ENCODE results near the gene DNHD1. TPM values are rescaled to one million over a fixed set of nuclear protein-coding genes. Genes with fewer than 3 reads are reported as not detected.

The DNHD1 gene
- total and polyA plus RNA-seq, 9 of the 15 experiments (the other 6 are each of a cell fraction or from before 2014, with no cell fraction given): 0.82 to 9.7 (median 3.8) TPM

DNA sequence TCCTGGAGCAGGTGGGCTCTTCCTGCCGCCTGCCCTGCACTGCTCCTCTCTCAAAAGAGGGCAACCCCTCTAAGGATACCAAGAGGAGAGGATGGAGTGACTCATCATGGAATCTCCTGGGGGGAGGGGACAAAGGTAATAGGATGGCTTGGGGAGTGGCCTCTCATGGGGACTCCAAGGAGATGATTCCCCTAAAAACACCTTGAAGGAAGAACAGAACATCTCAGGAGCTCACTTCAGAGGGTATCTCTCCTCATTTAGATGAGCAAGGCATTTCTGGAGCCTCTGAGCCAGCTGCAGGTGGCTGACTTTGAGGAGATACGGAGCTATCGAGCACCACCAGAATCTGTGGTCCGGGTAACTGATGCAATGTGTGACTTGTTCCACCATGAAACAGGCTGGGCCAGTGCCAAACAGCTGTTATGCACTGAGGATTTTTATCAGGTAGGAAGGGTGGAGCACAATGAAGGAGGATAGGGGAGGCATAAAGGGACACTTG is 66.1 kb downstream of the DNHD1 start (continued):
- TF ChIP-seq, protein P1, sequence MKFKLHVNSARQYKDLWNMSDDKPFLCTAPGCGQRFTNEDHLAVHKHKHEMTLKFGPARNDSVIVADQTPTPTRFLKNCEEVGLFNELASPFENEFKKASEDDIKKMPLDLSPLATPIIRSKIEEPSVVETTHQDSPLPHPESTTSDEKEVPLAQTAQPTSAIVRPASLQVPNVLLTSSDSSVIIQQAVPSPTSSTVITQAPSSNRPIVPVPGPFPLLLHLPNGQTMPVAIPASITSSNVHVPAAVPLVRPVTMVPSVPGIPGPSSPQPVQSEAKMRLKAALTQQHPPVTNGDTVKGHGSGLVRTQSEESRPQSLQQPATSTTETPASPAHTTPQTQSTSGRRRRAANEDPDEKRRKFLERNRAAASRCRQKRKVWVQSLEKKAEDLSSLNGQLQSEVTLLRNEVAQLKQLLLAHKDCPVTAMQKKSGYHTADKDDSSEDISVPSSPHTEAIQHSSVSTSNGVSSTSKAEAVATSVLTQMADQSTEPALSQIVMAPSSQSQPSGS (CRISPR knock-in tag; IDR thresholded peaks at IDR 0.05): no peak
- TF ChIP-seq ETV5 (CRISPR knock-in tag; IDR thresholded peaks at IDR 0.05; ENCODE audit: low read depth) (no peak), ZBTB17 (CRISPR knock-in tag; IDR thresholded peaks at IDR 0.05) (peak; percentile 74; the same call in 1 of the 2 replicates), ZNF584 (CRISPR knock-in tag; IDR thresholded peaks at IDR 0.05; ENCODE audit: low read depth) (no peak), NUFIP1 (IDR thresholded peaks at IDR 0.05; ENCODE audit: partially characterized antibody) (no peak), ZNF3 (CRISPR knock-in tag; IDR thresholded peaks at IDR 0.05) (no peak), SRSF1 (IDR thresholded peaks at IDR 0.05; ENCODE audit: low read depth, low read length) (no peak), SIN3B (IDR thresholded peaks at IDR 0.05; ENCODE audit: low read depth) (no peak), ZNF764 (CRISPR knock-in tag; IDR thresholded peaks at IDR 0.05; ENCODE audit: low read depth) (no peak), BACH1 (tag; IDR thresholded peaks at IDR 0.05) (peak; percentile 69)
- TF ChIP-seq, protein P2, sequence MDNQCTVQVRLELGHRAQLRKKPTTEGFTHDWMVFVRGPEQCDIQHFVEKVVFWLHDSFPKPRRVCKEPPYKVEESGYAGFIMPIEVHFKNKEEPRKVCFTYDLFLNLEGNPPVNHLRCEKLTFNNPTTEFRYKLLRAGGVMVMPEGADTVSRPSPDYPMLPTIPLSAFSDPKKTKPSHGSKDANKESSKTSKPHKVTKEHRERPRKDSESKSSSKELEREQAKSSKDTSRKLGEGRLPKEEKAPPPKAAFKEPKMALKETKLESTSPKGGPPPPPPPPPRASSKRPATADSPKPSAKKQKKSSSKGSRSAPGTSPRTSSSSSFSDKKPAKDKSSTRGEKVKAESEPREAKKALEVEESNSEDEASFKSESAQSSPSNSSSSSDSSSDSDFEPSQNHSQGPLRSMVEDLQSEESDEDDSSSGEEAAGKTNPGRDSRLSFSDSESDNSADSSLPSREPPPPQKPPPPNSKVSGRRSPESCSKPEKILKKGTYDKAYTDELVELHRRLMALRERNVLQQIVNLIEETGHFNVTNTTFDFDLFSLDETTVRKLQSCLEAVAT (IDR thresholded peaks at IDR 0.05): peak in 1 of 2 experiments; percentile 89; a peak in 2 of 4 replicates
- TF ChIP-seq, protein P3, sequence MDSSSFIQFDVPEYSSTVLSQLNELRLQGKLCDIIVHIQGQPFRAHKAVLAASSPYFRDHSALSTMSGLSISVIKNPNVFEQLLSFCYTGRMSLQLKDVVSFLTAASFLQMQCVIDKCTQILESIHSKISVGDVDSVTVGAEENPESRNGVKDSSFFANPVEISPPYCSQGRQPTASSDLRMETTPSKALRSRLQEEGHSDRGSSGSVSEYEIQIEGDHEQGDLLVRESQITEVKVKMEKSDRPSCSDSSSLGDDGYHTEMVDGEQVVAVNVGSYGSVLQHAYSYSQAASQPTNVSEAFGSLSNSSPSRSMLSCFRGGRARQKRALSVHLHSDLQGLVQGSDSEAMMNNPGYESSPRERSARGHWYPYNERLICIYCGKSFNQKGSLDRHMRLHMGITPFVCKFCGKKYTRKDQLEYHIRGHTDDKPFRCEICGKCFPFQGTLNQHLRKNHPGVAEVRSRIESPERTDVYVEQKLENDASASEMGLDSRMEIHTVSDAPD (CRISPR knock-in tag; IDR thresholded peaks at IDR 0.05): no peak
- TF ChIP-seq, protein P4, sequence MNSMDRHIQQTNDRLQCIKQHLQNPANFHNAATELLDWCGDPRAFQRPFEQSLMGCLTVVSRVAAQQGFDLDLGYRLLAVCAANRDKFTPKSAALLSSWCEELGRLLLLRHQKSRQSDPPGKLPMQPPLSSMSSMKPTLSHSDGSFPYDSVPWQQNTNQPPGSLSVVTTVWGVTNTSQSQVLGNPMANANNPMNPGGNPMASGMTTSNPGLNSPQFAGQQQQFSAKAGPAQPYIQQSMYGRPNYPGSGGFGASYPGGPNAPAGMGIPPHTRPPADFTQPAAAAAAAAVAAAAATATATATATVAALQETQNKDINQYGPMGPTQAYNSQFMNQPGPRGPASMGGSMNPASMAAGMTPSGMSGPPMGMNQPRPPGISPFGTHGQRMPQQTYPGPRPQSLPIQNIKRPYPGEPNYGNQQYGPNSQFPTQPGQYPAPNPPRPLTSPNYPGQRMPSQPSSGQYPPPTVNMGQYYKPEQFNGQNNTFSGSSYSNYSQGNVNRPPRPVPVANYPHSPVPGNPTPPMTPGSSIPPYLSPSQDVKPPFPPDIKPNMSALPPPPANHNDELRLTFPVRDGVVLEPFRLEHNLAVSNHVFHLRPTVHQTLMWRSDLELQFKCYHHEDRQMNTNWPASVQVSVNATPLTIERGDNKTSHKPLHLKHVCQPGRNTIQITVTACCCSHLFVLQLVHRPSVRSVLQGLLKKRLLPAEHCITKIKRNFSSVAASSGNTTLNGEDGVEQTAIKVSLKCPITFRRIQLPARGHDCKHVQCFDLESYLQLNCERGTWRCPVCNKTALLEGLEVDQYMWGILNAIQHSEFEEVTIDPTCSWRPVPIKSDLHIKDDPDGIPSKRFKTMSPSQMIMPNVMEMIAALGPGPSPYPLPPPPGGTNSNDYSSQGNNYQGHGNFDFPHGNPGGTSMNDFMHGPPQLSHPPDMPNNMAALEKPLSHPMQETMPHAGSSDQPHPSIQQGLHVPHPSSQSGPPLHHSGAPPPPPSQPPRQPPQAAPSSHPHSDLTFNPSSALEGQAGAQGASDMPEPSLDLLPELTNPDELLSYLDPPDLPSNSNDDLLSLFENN (IDR thresholded peaks at IDR 0.05; ENCODE audit: low read depth in 2 of 2, low read length in 2 of 2): peak in 1 of 2 experiments; percentile 87; a peak in 2 of 4 replicates
- TF ChIP-seq, protein P5, sequence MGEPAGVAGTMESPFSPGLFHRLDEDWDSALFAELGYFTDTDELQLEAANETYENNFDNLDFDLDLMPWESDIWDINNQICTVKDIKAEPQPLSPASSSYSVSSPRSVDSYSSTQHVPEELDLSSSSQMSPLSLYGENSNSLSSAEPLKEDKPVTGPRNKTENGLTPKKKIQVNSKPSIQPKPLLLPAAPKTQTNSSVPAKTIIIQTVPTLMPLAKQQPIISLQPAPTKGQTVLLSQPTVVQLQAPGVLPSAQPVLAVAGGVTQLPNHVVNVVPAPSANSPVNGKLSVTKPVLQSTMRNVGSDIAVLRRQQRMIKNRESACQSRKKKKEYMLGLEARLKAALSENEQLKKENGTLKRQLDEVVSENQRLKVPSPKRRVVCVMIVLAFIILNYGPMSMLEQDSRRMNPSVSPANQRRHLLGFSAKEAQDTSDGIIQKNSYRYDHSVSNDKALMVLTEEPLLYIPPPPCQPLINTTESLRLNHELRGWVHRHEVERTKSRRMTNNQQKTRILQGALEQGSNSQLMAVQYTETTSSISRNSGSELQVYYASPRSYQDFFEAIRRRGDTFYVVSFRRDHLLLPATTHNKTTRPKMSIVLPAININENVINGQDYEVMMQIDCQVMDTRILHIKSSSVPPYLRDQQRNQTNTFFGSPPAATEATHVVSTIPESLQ (CRISPR knock-in tag; IDR thresholded peaks at IDR 0.05): no peak
- TF ChIP-seq, protein P6, sequence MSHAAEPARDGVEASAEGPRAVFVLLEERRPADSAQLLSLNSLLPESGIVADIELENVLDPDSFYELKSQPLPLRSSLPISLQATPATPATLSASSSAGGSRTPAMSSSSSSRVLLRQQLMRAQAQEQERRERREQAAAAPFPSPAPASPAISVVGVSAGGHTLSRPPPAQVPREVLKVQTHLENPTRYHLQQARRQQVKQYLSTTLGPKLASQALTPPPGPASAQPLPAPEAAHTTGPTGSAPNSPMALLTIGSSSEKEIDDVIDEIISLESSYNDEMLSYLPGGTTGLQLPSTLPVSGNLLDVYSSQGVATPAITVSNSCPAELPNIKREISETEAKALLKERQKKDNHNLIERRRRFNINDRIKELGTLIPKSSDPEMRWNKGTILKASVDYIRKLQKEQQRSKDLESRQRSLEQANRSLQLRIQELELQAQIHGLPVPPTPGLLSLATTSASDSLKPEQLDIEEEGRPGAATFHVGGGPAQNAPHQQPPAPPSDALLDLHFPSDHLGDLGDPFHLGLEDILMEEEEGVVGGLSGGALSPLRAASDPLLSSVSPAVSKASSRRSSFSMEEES (CRISPR knock-in tag; IDR thresholded peaks at IDR 0.05): no peak
